T-helper 2 cell (primary cell): ENCODE results near the gene DENND1A.

Experiments
- DNase-seq, 5 experiments: peaks; one replicate each; pipeline versions ENCODE4 v3.0.0 to v3.0.0-alpha.2; 2012 to 2022

DENND1A gene

DNA sequence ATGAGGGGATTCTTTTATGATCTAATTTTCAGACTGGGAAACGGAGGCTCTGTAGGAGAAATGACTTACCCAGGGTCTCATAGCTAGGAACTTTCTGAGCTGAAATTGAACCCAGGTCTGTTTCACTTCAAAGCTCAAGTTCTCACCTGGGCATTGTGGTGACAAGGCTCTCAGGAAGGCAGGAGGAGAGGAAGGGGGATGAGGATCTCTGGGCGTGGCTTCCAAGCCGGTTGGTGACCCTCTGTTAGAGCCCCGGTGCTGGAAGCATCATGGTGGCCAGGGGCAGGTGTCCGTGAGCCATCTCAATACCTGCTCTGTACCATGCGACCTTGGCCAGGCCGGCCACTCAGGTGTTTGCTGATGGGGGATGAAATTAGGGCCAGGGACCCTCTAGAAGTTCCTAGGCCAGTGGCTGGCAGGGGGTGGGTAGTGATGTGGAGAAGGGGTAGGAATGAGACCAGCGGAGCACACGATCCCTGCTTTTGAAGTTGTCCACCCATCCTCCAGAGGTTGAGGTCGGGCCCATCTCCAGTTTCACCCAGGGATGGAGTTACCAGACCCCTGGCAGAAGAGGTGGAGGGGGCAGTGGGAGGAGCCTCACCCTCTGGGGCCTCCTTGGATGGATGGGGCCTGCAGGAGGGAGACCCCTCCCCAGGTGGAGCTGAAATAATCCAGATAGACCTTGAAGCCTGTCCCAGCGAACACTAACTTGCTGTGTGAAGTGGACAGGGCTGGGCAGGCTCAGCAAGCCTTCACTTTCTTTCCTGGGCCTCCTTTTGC lies 568.0 kb downstream of the DENND1A start:
- DNase-seq: no peak

DNA sequence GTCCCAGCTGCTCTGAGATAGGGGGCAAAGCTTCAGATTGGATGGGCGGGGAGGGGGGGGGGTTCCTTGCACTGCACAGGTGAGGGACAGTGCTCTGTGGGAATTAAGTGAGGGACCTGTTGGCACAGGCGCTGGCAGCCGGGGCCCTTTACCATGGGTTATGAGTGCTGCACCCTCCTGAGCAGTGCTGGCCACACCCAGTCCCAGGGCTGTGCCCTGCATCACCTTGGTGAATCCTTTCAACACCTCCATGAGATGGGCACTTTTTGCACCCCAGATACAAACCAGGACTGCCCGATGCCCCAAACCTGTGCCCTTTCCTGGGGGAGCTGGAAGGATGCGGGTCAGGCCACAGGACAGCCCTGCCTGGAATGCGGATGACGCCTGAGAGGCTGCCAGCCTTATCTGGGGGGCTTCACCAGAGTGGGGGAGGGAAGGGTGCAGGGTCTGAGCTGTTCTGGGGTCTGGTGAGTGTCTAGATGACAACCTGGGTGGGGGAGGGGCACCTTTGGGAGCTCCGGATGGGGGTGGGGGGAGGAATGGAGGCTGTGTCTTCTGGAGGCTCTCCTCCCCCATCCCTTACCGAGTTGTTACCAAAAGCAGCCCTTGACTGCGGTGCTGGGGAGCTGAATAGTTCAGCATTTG lies 568.7 kb downstream of the DENND1A start:
- no peak for DNase-seq

DNA sequence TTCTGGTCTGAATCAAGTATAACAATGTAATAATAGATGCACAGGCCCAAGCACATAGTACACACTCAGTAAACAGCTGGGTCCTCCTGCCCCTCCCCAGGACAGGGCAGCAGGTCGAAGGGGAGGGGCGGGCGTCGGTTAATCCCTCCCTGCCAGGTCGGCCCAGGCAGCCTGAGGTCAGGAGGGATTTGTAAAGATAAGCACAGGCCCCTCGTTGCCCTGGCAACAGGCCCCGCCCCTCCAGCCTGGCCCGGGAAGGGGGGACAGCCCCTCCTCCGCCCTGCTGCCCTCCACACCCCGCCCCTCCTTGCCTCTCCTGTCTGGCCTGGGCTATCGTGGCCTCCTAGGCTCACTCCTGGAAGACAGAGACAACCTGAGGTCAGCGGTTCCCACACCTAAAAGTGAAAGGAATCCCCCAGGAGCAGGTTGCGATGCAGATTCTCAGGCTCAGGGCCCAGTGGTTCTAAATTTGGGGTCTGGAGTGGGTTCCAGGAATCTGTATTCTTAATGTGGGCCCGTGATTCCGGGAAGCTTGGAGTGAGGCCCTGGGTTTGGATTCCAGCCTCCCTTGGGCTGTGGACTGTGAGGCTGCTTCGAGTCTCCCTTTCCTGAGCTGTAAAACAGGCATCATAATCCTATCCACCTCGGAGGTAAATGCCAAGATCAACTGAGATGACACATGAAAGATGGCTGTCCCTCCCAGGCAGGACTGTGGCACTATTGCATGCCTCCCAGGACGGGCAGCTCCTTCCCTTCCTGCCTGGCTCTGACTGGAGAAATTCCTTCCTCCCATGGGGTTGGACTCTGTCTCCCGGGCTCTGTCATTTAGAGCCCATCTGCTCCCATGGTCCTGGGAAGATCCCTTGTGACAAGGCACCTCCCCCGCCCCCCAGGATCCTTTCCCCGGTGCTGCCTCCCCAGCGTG lies 569.5 kb downstream of the DENND1A start:
- DNase-seq: no peak

DNA sequence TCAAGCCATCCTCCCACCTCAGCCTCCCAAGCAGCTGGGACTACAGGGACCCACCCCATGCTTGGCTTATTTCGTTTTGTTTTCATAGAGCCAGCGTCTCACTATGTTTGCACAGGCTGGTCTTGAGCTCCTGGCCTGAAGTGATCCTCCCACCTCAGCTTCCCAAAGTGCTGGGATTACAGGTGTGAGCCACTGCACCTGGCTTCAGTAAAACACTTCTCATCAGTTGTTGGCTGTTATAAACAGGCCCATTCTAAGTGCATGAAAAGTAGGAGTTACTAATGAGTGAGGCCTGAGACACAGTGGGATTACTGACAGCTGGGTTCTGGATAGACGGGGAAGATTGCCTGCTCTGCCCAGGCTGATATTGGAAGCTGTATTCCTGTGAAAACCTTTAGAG lies 570.4 kb downstream of the DENND1A start:
- no peak for DNase-seq

DNA sequence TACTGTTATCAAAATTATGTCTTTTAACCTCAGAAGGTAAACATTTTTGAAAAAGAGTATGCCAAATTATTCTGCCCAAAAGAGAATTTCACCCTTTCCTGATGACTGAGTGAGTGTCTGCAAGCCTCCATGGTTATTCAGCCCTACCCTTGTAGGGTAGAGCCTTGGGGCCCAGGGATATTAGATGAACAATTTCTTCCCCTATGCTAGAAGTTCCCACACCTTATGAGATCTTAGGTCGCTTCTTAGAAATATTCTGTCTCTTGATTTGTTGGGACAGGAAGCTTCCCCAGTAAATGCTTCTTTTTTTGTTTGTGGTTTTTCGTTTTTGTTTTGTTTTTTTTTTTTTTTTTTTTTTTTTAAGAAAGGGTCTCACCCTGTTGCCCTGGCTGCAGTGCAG lies 570.8 kb downstream of the DENND1A start:
- no peak for DNase-seq

DNA sequence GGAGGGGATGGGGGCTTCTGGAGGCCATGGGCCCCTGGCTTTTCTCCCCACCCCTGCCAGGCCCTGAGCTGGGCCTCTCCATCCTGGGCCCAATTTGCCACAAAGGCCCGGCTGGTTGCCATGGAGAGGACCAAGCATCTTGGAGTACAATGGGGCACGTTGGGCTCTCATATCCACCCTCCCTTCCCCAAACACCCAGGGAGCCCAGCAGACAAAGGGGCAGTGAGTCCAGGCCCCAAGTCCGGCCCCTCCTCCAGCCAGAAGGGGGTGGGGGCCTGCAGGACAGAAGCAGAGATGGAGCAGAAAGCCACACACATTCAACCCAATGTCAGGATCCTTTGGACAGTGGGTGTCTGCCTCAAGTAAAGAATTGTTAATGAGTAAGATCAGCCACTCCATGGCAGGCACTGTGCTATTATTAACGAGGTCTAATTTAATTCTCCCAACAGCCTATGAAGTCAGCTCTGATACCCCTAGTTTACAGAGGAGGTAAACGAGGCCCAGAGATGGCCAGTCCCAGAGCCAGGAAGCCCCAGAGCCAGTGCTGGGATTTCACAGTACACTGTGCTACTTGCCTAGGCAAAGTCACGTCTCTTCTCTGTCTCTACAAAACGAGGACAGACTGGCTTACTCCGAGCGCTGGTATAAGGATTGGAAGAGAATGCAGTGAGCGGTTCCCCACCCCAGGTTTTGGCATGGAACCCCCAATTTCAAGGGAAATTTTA lies 571.6 kb downstream of the DENND1A start:
- no peak for DNase-seq

DNA sequence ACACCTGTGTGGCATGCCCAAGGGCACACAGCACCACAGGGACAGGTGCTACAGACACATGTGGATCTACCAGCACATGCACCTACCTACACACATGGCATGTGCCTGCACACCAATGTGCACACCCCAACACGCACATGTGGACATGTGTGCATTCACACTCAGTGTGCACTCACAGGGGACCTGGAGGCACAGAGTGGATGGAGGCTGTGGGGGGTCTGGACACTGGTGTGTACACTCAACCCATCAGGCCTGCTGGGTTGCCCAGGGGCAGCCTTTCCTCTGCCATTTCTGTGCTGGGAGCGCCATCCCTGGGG lies 572.2 kb downstream of the DENND1A start:
- DNase-seq: no peak

DNA sequence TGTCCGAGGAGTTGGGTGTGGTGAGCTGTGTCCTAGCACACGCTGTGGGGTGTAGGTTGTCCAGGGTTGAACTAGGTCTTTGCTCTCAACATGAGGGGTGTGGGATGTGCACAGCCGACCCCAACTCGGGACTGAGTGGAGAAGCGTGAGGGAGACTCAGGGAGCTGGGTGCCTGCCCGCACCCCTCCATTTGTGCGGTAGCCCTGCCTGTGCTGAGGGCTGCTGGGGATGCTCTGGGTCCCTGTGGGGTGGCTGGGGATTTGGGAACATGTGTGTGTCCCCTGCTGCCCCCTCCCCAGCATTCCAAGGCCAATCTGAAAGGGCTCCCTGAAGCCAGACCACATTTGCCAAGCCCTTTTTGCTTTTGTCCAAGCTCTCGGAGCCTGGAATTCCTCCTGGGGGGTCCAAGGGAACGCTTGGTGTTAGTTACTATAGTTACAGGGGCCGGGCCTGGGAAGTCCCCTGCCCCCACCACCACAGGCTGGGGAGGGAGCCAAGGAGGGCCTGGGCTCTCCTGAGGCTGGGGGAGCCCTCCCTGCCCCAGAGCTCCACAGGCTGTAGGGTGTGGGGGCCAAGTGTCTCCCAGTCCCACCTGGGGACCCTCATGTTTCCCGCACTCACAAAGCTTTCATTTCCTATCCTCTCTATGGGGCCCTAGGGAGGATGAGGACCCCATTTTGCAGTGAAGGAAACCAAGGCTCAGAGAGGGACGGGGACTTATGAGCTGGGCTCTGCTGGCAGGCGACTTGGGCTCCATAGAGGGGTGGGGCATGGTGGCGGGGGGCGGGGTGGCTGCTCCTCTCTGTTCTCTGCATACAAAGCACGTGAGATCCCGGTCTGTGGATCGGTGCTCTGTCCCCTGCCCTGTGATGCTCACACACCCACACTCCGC lies 572.8 kb downstream of the DENND1A start:
- DNase-seq: no peak

DNA sequence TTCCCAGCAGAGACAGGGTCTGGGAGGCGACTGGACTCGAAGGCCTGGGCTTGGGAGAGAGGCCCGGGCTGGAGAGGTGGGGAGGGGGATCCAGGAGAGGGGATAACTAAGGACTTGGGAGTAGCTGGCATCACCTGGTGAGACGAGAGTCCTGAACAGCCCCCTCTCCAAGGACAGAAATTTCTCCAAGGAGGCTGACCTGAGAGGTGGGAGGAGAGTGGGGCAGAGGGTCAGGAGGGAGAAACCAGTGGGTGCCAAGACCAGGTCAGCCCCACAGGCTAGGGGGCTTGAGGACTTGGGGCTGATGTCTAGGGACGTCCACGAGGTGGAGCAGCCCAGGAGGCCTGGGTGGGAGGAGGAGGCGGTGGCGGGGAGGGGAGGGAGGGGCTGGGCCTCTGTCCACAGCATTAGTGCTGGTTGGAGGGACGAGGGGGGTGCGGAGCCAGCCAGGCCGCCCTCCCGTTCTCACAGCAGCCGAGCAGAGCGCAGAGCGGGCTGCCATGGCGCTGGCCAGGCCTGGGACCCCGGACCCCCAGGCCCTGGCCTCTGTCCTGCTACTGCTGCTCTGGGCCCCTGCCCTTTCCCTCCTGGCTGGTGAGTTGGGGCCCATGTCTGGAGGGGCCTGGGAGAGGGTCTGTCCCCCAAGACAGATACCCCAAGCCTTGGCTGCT lies 574.0 kb downstream of the DENND1A start, which contains the start of gene CRB2:
Gene CRB2, plus strand, starts transcription at position 437 of the 671 bp plus-strand sequence. Its CDS starts 64 bp downstream, at position 501.
- no peak for DNase-seq

DNA sequence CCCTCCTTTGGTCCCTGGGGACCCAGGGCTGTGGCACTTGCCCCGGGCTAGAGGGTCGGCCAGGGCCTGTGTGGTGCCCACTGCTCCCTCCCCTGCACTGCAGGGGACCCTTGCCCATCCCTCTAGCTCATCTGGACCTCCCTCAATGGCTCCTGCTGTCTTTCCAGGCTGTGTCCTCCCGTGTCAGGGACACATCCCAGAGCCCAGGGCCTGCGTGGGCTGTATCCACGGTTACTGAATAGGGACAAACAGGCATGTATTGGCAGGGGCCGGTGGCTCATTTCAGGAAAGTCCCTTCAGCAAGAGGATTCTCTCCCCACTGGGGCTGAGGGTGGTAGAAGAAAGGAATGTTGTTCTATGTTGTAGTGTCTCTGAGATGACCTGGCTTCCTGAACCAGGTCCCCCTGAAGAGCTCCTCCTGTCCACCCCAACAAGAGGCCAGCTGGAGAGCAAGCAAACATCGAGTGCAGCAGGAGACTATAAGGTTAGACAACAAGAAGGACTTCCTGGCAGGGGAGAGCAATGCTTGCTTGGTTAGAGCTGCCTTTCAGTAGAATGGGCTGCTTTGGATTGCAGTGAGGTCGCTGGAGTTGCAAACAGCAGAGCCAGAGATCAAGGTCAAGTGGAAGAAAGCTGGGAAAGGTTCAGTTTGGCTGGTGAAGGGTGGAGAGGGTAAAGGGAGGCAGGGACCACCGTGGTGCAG lies 575.0 kb downstream of the DENND1A start:
- no peak for DNase-seq

DNA sequence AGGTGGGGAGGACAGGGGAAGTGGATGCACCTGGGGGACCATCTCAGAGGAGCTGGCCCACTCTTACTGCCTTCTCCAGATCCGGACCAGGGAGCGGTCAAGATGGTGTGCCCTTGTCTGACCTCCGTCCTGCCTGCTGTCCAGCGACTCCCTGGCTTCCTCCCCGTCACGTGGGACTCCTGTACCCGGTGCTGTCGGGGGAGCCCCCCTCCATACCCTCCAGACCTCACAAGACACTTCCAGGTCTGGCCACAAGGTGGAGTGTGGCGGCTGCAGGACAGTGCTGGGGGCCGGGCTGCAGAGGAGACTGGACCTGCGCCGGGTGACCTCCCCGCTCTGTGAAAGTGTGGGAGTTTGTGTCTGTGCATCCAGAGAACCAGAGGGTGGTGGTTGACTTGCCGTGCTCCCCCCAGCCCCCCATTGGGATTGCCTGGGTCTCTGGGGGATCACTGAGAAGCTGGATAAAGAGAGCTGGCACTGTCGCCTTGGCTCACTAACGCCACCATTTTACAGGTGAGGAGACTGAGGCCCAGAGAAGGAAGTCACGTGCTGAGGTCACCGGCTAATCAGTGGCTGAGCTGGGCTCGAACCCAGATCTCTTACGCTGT lies 575.8 kb downstream of the DENND1A start:
- peak in 3 of 5 experiments; percentile 33 to 39 (median 35) for DNase-seq

DNA sequence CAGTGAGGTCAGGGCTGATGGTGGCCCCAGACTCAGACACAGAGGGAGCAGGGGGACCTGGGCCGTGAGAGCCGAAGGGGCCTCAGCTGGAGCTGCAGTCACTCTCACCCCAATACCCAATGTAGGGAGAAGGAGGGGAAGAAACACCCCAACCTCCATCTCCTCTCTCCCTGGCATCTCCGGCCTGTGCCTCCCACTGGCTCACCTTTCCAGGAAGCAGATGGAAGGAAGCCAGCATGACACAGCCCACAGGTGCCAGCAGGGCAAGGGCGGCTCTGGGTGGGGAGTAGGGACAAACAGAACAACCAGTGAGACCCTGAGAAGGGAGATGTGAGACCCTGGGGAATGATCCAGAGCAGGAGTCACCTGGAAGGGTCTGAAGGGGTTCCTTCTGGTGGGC lies 576.9 kb downstream of the DENND1A start:
- DNase-seq: no peak

DNA sequence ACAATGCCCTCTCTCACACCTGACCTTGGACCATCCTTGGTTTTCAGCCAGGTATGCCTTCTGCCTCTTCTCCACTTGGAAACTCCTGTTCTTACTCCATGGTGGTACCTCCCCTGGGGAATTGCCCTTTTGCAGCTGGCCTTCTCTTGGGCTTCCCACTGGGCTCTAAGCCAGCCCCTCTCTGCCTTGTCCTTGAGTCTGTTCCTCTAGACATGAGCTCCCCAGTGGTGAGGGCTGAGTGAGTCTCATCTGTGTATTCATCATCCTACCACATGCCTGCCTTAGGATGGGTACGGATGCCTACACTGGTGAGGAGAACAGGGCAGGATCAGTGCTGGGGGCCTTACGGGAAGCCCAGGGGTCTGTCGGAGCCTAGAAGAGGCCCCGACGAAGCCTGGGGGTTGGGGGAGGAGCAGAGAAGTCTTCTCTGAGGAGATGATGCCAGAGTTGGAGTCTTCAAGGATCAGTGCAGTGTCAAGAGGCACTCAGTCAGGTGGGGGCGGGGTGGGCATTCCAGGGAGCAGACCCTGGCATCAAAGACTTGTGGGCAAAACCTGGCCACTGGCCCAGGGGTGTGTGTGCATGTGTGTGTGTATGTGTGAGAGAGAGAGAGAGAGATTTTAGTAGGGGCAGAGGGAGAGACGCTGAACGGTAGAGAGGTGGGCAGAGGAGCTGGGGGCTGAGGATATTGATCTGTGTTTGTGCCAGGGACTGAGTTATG lies 579.2 kb downstream of the DENND1A start:
- DNase-seq: no peak

DNA sequence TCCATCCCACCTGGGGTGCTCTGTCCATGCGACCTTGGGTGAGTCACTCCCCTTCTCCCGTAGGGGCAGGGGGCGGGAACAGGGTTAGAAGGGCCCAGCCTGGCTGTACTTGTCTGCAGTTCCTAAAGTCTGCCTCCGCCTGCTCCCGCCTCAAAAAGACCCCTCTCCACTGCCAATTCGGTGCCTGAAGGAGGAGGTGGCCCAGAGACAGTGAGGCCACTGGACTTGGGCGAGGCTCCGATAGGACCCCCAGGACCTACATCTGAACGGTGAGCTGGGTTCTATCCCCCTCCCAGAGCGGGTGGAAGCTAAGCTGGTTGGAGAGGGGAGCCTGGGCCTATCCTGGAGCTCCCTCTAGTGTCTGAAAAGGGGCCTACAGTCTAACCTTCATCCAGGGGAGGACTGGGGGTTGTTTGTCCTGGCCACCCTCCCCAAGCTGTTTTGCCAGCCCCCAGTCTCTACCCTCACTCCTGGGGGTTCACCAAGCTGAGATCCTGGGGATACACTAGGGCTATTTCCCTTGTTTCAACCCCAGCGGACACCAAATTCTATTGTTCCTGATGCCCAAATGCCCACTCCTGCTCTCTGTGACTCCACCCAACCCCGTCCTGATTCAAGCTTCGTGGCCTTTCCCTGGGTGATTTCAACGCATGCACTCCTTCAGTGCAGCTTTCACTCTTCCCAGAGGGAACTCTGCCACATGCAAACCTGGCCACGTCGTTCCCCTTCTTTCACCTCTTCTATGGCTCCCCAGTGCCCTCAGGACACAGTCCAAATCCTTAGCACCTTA lies 580.0 kb downstream of the DENND1A start:
- DNase-seq: peak in 4 of 5 experiments; percentile 24 to 59 (median 41)

DNA sequence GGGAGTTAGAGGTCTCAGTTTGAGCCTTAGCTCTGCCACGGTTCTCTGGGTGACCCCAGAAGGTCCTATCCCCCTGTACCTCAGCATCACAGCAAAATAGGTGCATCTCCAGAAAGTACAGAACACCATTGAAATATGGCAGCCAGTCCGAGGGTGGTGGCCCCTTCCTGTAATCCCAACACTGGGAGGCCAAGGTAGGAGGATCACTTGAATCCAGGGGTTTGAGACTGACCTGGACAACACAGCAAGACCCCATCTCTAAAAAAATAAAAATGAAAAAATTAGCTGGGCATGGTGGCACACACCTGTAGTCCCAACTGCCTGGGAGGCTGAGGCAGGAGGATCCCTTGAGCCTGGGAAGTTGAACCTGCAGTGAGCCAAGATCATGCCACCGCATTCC lies 580.9 kb downstream of the DENND1A start:
- no peak for DNase-seq

DNA sequence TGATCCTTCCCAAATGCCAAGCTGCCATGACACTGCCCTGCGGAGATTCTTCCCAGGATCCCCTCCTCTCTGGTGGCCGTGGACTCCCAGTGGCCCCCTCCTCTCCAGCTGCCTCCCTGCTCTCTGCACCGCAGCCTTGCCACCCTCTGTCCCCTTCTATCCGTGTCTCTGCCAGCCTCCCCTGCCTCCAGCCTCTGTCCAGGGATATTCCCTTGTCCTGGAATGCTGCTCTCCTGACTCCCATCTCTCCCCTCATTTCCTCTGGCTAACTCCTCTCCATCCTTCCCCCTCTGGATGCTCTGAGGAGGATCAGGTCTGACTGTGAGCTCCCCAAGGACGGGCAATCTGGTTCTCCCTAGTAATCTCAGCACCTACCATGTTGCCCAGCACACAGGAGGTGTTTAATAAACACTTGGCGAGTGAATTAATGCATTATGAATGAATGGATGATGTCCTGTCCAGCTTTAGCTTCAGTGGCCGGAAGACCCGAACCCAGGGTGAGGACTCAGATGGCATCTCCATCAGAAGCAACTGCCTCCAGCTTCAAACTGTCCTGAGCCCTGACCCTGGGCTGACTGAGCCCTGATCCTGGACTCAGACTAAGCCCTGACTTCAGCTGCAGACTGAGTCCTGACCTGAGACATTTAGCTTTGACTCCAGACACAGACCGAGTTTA lies 581.5 kb downstream of the DENND1A start:
- no peak for DNase-seq

DNA sequence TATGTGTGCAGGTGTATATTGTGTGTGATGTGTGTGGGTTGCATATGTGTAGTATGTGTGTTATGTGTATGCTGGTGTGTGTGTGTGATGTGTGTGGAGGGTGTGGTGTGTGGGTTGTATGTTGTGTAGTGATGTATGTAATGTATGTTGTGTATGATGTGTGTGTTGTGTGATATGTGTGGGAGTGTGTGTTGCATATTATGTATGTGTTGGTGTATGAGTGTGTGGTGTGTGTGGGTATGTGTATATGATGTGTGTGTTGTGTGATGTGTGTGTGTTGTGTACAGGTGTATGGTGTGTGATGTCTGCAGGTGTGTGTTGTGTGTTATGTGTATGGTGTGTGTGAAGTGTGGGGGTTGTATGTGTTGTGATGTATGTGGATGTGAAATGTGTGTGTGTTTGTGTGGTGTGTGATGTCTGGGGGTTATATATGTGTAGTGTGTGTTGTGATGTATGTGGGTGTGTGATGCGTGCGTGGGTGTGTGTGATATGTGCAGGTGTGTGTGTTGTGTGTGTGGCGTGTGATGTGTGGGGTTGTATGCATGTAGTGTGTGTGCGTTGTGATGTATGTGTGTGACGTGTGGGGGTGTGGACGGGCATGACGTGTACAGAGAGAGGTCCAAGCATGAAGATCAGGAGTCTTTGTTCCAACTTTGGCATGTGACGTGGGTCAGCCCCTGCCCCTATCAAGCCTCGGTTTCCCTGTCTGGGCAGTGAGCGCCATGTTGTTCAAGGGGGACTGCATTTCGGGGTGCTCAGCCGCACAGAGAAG lies 582.5 kb downstream of the DENND1A start:
- no peak for DNase-seq
